H1 (cell line): ENCODE data around the gene TCF4. TPM values are rescaled to one million over a fixed set of nuclear protein-coding genes. Genes with fewer than 3 reads are reported as not detected.

Experiments
- CTCF ChIA-PET: fragments of 300-600 bp; sonication (Branson Sonifier 250); formaldehyde crosslinking; loops from one replicate; lab custom pipeline; 2021; ENCODE audit not compliant: partially characterized antibody; lab: Charles Lee
- POLR2A ChIA-PET: fragments of 300-600 bp; sonication (Branson Sonifier 250); formaldehyde crosslinking; loops from one replicate; lab custom pipeline; 2021; ENCODE audit warnings: inconsistent platforms; ENCODE audit not compliant: partially characterized antibody; lab: Charles Lee
- DNase-seq, 2 experiments: peaks; one replicate each; pipeline versions ENCODE4 v3.0.0 to v3.0.0-alpha.2; 2010 to 2022; ENCODE audit warnings: low spot score in 2 of 2, low read depth in 1 of 2, mixed read lengths in 1 of 2
- FAIRE-seq: peaks from 2 replicates; lab custom pipeline; 2011; peaks lifted over from hg19 to GRCh38; lab: Jason Lieb, UNC
- H2AFZ ChIP-seq: 2 replicates; pipeline ENCODE4 v1.8.1; 2012; ENCODE audit warnings: low read length, inconsistent platforms
- H2AK5ac ChIP-seq: 2 replicates; pipeline ENCODE4 v1.6.1; 2013; ENCODE audit warnings: low read depth, low read length
- H2BK120ac ChIP-seq: replicated peaks from 2 replicates; pipeline ENCODE3; 2013; ENCODE audit warnings: low read depth, low read length, inconsistent platforms
- H2BK12ac ChIP-seq: 2 replicates; pipeline ENCODE4 v1.6.1; 2013; ENCODE audit warnings: low read depth, low read length
- H2BK15ac ChIP-seq: 2 replicates; pipeline ENCODE4 v1.6.1; 2013; ENCODE audit warnings: low read length
- H2BK20ac ChIP-seq: 2 replicates; pipeline ENCODE4 v1.6.1; 2013; ENCODE audit warnings: low read length
- H2BK5ac ChIP-seq: 2 replicates; pipeline ENCODE4 v1.6.1; 2013; ENCODE audit warnings: low read depth, low read length
- H3K14ac ChIP-seq: 2 replicates; pipeline ENCODE4 v1.6.1; 2013; ENCODE audit warnings: inconsistent platforms; ENCODE audit not compliant: insufficient read length
- H3K18ac ChIP-seq: 2 replicates; pipeline ENCODE4 v1.6.1; 2013; ENCODE audit warnings: low read length; ENCODE audit errors: extremely low read depth
- H3K23ac ChIP-seq: 2 replicates; pipeline ENCODE4 v1.6.1; 2013; ENCODE audit warnings: inconsistent platforms; ENCODE audit not compliant: insufficient read length
- H3K23me2 ChIP-seq: 2 replicates; pipeline ENCODE4 v1.6.1; 2013; ENCODE audit warnings: low read depth, low read length
- H3K27ac ChIP-seq: 2 replicates; pipeline ENCODE4 v1.6.1; 2011; ENCODE audit warnings: low read depth, low read length, inconsistent platforms
- H3K27me3 ChIP-seq, 4 experiments: replicated peaks in 1 of 4; 1 replicate in 1 of 4; 2 replicates in 3 of 4; pipeline versions ENCODE4 v1.6.1 to v1.8.1; 2011 to 2013; ENCODE audit warnings: low read length in 3 of 4, mild to moderate bottlenecking in 3 of 4, inconsistent platforms in 2 of 4, mixed read lengths in 2 of 4, moderate library complexity in 1 of 4; ENCODE audit not compliant: control insufficient read depth in 3 of 4, insufficient read depth in 3 of 4; ENCODE audit errors: extremely low read depth in 1 of 4
- H3K36me3 ChIP-seq, 4 experiments: 2 replicates each; pipeline versions ENCODE4 v1.6.1 to v1.8.1; 2011 to 2013; ENCODE audit warnings: mild to moderate bottlenecking in 4 of 4, low read length in 3 of 4, moderate library complexity in 2 of 4, control low read depth in 1 of 4, inconsistent platforms in 1 of 4; ENCODE audit not compliant: insufficient read depth in 4 of 4, control insufficient read depth in 2 of 4
- H3K4ac ChIP-seq: replicated peaks from 2 replicates; pipeline ENCODE3; 2013; ENCODE audit warnings: low read length, low read depth, mixed read lengths, inconsistent platforms; ENCODE audit not compliant: insufficient read length
- H3K4me1 ChIP-seq, 4 experiments: replicated peaks in 1 of 4; 1 replicate in 1 of 4; 2 replicates in 3 of 4; pipeline versions ENCODE4 v1.6.1 to v1.8.1; 2011 to 2013; ENCODE audit warnings: low read length in 3 of 4, inconsistent platforms in 2 of 4, mixed read lengths in 1 of 4; ENCODE audit not compliant: insufficient read depth in 4 of 4, control insufficient read depth in 3 of 4
- H3K4me2 ChIP-seq, 2 experiments: 2 replicates each; pipeline versions ENCODE4 v1.6.1 to v1.8.1; 2011 to 2013; ENCODE audit warnings: low read depth in 2 of 2, low read length in 2 of 2, control low read depth in 1 of 2, inconsistent platforms in 1 of 2, mild to moderate bottlenecking in 1 of 2; ENCODE audit not compliant: insufficient read depth in 1 of 2
- H3K4me3 ChIP-seq, 4 experiments: fragments of 200-600, 300-600 bp in 1 of 4; sonication (generic), shearing (Covaris generic), sonication (Bioruptor Twin) in 1 of 4; 2 replicates each; pipeline versions ENCODE4 v1.5.1 to v1.8.1; 2011 to 2016; ENCODE audit warnings: low read length in 4 of 4, low read depth in 3 of 4, control low read depth in 2 of 4, inconsistent platforms in 2 of 4, mild to moderate bottlenecking in 2 of 4, mixed read lengths in 1 of 4, moderate library complexity in 1 of 4; ENCODE audit not compliant: insufficient read depth in 2 of 4; ENCODE audit errors: extremely low read depth in 1 of 4
- H3K56ac ChIP-seq: replicated peaks from 2 replicates; pipeline ENCODE3; 2013; ENCODE audit warnings: low read depth, mild to moderate bottlenecking, mixed read lengths, low read length, inconsistent platforms; ENCODE audit not compliant: insufficient read length
- H3K79me1 ChIP-seq: 2 replicates; pipeline ENCODE4 v1.6.1; 2013; ENCODE audit warnings: low read depth, low read length, control low read depth
- H3K79me2 ChIP-seq, 2 experiments: 2 replicates each; pipeline versions ENCODE4 v1.6.1 to v1.8.1; 2012 to 2013; ENCODE audit warnings: low read length in 2 of 2, mild to moderate bottlenecking in 2 of 2, inconsistent platforms in 1 of 2; ENCODE audit not compliant: insufficient read depth in 2 of 2, control insufficient read depth in 1 of 2
- H3K9ac ChIP-seq, 4 experiments: replicated peaks in 1 of 4; 1 replicate in 1 of 4; 2 replicates in 3 of 4; pipeline versions ENCODE4 v1.6.1 to v1.8.1; 2011 to 2013; ENCODE audit warnings: low read depth in 3 of 4, low read length in 3 of 4, control low read depth in 2 of 4, mild to moderate bottlenecking in 2 of 4, moderate library complexity in 2 of 4, inconsistent platforms in 1 of 4; ENCODE audit errors: extremely low read depth in 1 of 4
- H3K9me3 ChIP-seq, 2 experiments: 2 replicates each; pipeline versions ENCODE4 v1.6.1 to v1.8.1; 2012 to 2013; ENCODE audit warnings: mild to moderate bottlenecking in 2 of 2, moderate library complexity in 2 of 2, control low read depth in 1 of 2, inconsistent platforms in 1 of 2, low read depth in 1 of 2, low read length in 1 of 2, mixed read lengths in 1 of 2; ENCODE audit not compliant: insufficient read depth in 2 of 2
- H4K20me1 ChIP-seq, 2 experiments: replicated peaks in 1 of 2; 2 replicates each; pipeline versions ENCODE3 to v1.8.1; 2011 to 2013; ENCODE audit warnings: inconsistent platforms in 2 of 2, low read length in 2 of 2, mild to moderate bottlenecking in 1 of 2; ENCODE audit not compliant: insufficient read depth in 2 of 2, control insufficient read depth in 1 of 2
- H4K5ac ChIP-seq: 2 replicates; pipeline ENCODE4 v1.6.1; 2013; ENCODE audit warnings: low read length, low read depth, mixed read lengths, inconsistent platforms; ENCODE audit not compliant: insufficient read length
- H4K8ac ChIP-seq: 2 replicates; pipeline ENCODE4 v1.8.0; 2013; ENCODE audit warnings: mild to moderate bottlenecking, moderate library complexity, low read length, inconsistent platforms; ENCODE audit not compliant: insufficient read depth; ENCODE audit errors: extremely low read depth
- H4K91ac ChIP-seq: replicated peaks from 2 replicates; pipeline ENCODE3; 2013; ENCODE audit warnings: low read length, mixed read lengths, inconsistent platforms; ENCODE audit not compliant: insufficient read length
- BRCA1 ChIP-seq: IDR thresholded peaks from 2 replicates; pipeline ENCODE4 v1.6.1; 2012; ENCODE audit warnings: low read depth, low read length, improper control_type of control experiment
- CEBPB ChIP-seq: IDR thresholded peaks from 2 replicates; pipeline ENCODE4 v1.6.1; 2012; ENCODE audit warnings: low read depth, low read length
- CHD2 ChIP-seq: IDR thresholded peaks from 2 replicates; pipeline ENCODE4 v1.6.1; 2012; ENCODE audit warnings: low read length, improper control_type of control experiment
- CTCF ChIP-seq, 3 experiments: IDR thresholded peaks; 1 replicate in 2 of 3; 2 replicates in 1 of 3; pipeline versions ENCODE4 v1.5.1 to v1.6.1; 2011; ENCODE audit warnings: low read length in 3 of 3, mild to moderate bottlenecking in 3 of 3, inconsistent platforms in 2 of 3, low read depth in 1 of 3, moderate library complexity in 1 of 3; ENCODE audit not compliant: insufficient read depth in 1 of 3; ENCODE audit errors: control extremely low read depth in 1 of 3
- JUND ChIP-seq: IDR thresholded peaks from 2 replicates; pipeline ENCODE4 v1.6.1; 2011; ENCODE audit warnings: mild to moderate bottlenecking, improper control_type of control experiment, low read length
- NANOG ChIP-seq: IDR thresholded peaks from 2 replicates; pipeline ENCODE4 v1.6.1; 2011; ENCODE audit warnings: low read length, low read depth, mild to moderate bottlenecking, inconsistent platforms; ENCODE audit not compliant: insufficient read depth, poor library complexity, severe bottlenecking
- POLR2AphosphoS5 ChIP-seq: IDR thresholded peaks from 2 replicates; pipeline ENCODE4 v1.6.1; 2011; ENCODE audit warnings: low read depth, low read length
- SAP30 ChIP-seq: fragments of 300-600 bp; sonication (generic); IDR thresholded peaks from 2 replicates; pipeline ENCODE4 v1.7.1; 2012; ENCODE audit warnings: low read length, moderate library complexity, mild to moderate bottlenecking, inconsistent platforms; ENCODE audit not compliant: insufficient read depth, insufficient replicate concordance
- SP4 ChIP-seq: IDR thresholded peaks from 2 replicates; pipeline ENCODE4 v1.6.1; 2012; ENCODE audit warnings: low read length, inconsistent platforms
- TAF1 ChIP-seq: IDR thresholded peaks from 2 replicates; pipeline ENCODE4 v1.6.1; 2011; ENCODE audit warnings: mild to moderate bottlenecking, low read depth, low read length
- TBP ChIP-seq: IDR thresholded peaks from 2 replicates; pipeline ENCODE4 v1.6.1; 2011; ENCODE audit warnings: low read depth, low read length, improper control_type of control experiment
- WGBS, 2 experiments: shearing (Covaris generic) in 1 of 2; methylation state at CpG; one replicate each; pipeline versions ENCODE4 v1.1.6 to v1.1.7; 2013 to 2015; ENCODE audit warnings: low lambda C conversion rate in 2 of 2, mixed read lengths in 2 of 2, inconsistent platforms in 1 of 2, low coverage in 1 of 2, missing lambda C conversion rate in 1 of 2; ENCODE audit not compliant: insufficient replicate concordance in 2 of 2, insufficient coverage in 1 of 2, insufficient read length in 1 of 2; ENCODE audit errors: extremely low coverage in 1 of 2, missing lambda C conversion rate in 1 of 2; 5-methylcytosine and 5-hydroxymethylcytosine counted together
- polyA plus RNA-seq, 7 experiments: library from polyadenylated mRNA; depleted of rRNA in 3 of 7; stranded (reverse) in 5 of 7; unstranded in 2 of 7; fragments of >200 nt in 5 of 7; fragments of 200-250 nt in 2 of 7; gene quantifications; 1 replicate in 5 of 7; 2 replicates in 1 of 7; 4 replicates in 1 of 7; pipeline versions ENCODE4 v1.2.1 to v1.2.3, GENCODE V29; 2011 to 2013; ENCODE audit warnings: missing spikeins in 2 of 7, mixed read lengths in 2 of 7
- total RNA-seq: library from RNA; stranded (reverse); fragmentation: NEBNext Ultra II Directional; extraction: Animal tissue kit (Norgen Biotek cat#: 25700); gene quantifications from 2 replicates; pipeline ENCODE4 v1.2.1, GENCODE V29; 2021

The TCF4 gene
- total and polyA plus RNA-seq, 2 of the 8 experiments (the other 6 are each of a cell fraction or from before 2014, with no cell fraction given), result 59.3 to 118 TPM

- Histone ChIP-seq H3K36me3 (peaks cover 2 to 27% (median 17%) of the 10 kb centered on the region in 4 experiments; a peak in 7 of 8 replicates), H2BK15ac (no peak overlapping the region), H3K79me1 (no peaks in the 10 kb centered on the region), H3K79me2 (no peaks in the 10 kb centered on the region), H2AFZ (no peak overlapping the region), H3K4me2 (0 out of 4 replicates have a peak overlapping the region, but pooled peaks of 1 of the 2 experiments have one; percentile 4), H3K56ac (no peak overlapping the region), H3K23me2 (no peaks in the 10 kb centered on the region), H4K20me1 (no peaks in the 10 kb centered on the region), H3K18ac (no peak overlapping the region), H3K4ac (no peak overlapping the region), H3K9ac (no peak overlapping the region), H2BK12ac (no peak overlapping the region), H2BK5ac (no peak overlapping the region), H3K27me3 (no peaks in the 10 kb centered on the region), H3K9me3 (no peaks in the 10 kb centered on the region), H4K91ac (no peak overlapping the region), H3K23ac (no peak overlapping the region), H2BK20ac (no peak overlapping the region; the same call in 1 of the 2 replicates), H2BK120ac (no peak overlapping the region), H2AK5ac (no peak overlapping the region), H4K5ac (no peak overlapping the region), H3K4me3 (no peak overlapping the region), H3K14ac (no peak overlapping the region), H4K8ac (no peak overlapping the region), H3K4me1 (peaks cover 0 to 3% (median 0%) of the 10 kb centered on the region in 4 experiments; a peak in 1 of 7 replicates), H3K27ac (peak overlapping the region; percentile 41)
- ChIA-PET CTCF (interaction anchor here (1.8 to 3.8 kb wide), 2 partner anchors 18 to 26 kb away, joined by 10 to 22 read pairs; no protein-coding TSS in a partner anchor), POLR2A (no interaction called here)
- WGBS, 2 experiments, result 86% methylated on average over 7 of the region's 7 CpGs; no CpG with 5 or more reads in 1 of the 2 experiments
- FAIRE-seq (no peak), DNase-seq (no peak)
- TF ChIP-seq TAF1, result no peak
- TF ChIP-seq CEBPB, result no peak
- TF ChIP-seq SP4, result no peak
- TF ChIP-seq JUND, result no peak
- no peak for TF ChIP-seq NANOG
- no peak for TF ChIP-seq BRCA1
- no peak for TF ChIP-seq CTCF (IDR thresholded peaks at IDR 0.05; ENCODE audit: control extremely low read depth in 1 of 3, insufficient read depth in 1 of 3, low read depth in 1 of 3, low read length in 3 of 3)
- no peak for TF ChIP-seq TBP
- no peak for TF ChIP-seq POLR2AphosphoS5
- no peak for TF ChIP-seq CHD2
- no peak for TF ChIP-seq SAP30
Observed at GRCh38 chr18:55252053-55252675, 335.8 kb downstream of the TCF4 start.
